Esophagus (tissue), 2 donors: Measurements from ENCODE around the gene DGKG. TPM values are rescaled to one million over a fixed set of nuclear protein-coding genes. Genes with fewer than 3 reads are reported as not detected.

Experiments
- H3K27ac ChIP-seq, 2 donors: one replicate each; pipeline ENCODE4 v1.5.1; 2013; ENCODE audit warnings: low read depth in 2 of 2, mild to moderate bottlenecking in 2 of 2, inconsistent platforms in 1 of 2, low read length in 1 of 2, moderate library complexity in 1 of 2
- H3K27me3 ChIP-seq, 2 donors: one replicate each; pipeline ENCODE4 v1.6.1; 2013; ENCODE audit warnings: low read length in 2 of 2, control low read depth in 1 of 2, mild to moderate bottlenecking in 1 of 2; ENCODE audit not compliant: insufficient read depth in 2 of 2, control insufficient read depth in 1 of 2
- H3K36me3 ChIP-seq, 2 donors: one replicate each; pipeline ENCODE4 v1.6.1; 2013; ENCODE audit warnings: low read length in 1 of 2; ENCODE audit not compliant: control insufficient read depth in 2 of 2, insufficient read depth in 2 of 2
- H3K4me1 ChIP-seq, 2 donors: one replicate each; pipeline ENCODE4 v1.6.1; 2013; ENCODE audit warnings: low read length in 1 of 2; ENCODE audit not compliant: control insufficient read depth in 2 of 2, insufficient read depth in 2 of 2
- H3K4me3 ChIP-seq, 2 donors: one replicate each; pipeline ENCODE4 v1.5.1; 2013; ENCODE audit warnings: low read length in 2 of 2, mild to moderate bottlenecking in 2 of 2, low read depth in 1 of 2, moderate library complexity in 1 of 2
- H3K9me3 ChIP-seq, 2 donors: one replicate each; pipeline ENCODE4 v1.6.1; 2013; ENCODE audit warnings: mild to moderate bottlenecking in 2 of 2, low read depth in 1 of 2, low read length in 1 of 2, moderate library complexity in 1 of 2; ENCODE audit not compliant: control insufficient read depth in 2 of 2, insufficient read depth in 1 of 2
- WGBS, 2 donors: extraction: QIAGEN DNeasy Blood & Tissue Kit; methylation state at CpG; one replicate each; pipeline ENCODE4 v1.1.7; 2013; 5-methylcytosine and 5-hydroxymethylcytosine counted together
- polyA plus RNA-seq, 2 donors: library from polyadenylated mRNA; stranded (reverse); fragments of 200-250 nt; gene quantifications; one replicate each; pipeline ENCODE4 v1.2.3, GENCODE V29; 2013
- donor health status: healthy with polysubstance abuse.
- donor health status: Bipolar disorder and iron deficiency.

DGKG gene
- polyA plus RNA-seq, 2 donors, result 0.88 to 1.6 TPM

- Histone ChIP-seq H3K4me3 (no peak overlapping the region), H3K36me3 (no peaks in the 10 kb centered on the region), H3K27me3 (no peaks in the 10 kb centered on the region), H3K9me3 (no peaks in the 10 kb centered on the region), H3K4me1 (no peaks in the 10 kb centered on the region), H3K27ac (no peak overlapping the region)
- WGBS, 2 donors, result 54 to 56% methylated on average over 3 of the region's 3 CpGs
Observed at GRCh38 chr3:186166491-186167288, 195.3 kb downstream of the DGKG start.

GRCh38 chr3:186166036-186166435 lies 196.0 kb downstream of the DGKG start:
- Histone ChIP-seq H3K4me3 (no peak overlapping the region), H3K4me1 (no peaks in the 10 kb centered on the region), H3K27ac (no peak overlapping the region), H3K27me3 (no peaks in the 10 kb centered on the region), H3K36me3 (no peaks in the 10 kb centered on the region), H3K9me3 (no peaks in the 10 kb centered on the region)
- 33 to 54% methylated on average over 3 of the region's 3 CpGs for WGBS, 2 donors

GRCh38 chr3:186165331-186165730 lies 196.7 kb downstream of the DGKG start:
- H3K4me1 ChIP-seq, result no peaks in the 10 kb centered on the region
- no peak overlapping the region for H3K27ac ChIP-seq
- H3K4me3 ChIP-seq, result no peak overlapping the region
- no peaks in the 10 kb centered on the region for H3K27me3 ChIP-seq
- H3K36me3 ChIP-seq, result no peaks in the 10 kb centered on the region
- 30 to 38% methylated on average over 1 of the region's 1 CpG for WGBS, 2 donors
- no peaks in the 10 kb centered on the region for H3K9me3 ChIP-seq

GRCh38 chr3:186164696-186165095 lies 197.3 kb downstream of the DGKG start:
- 91% methylated on average over 7 of the region's 7 CpGs for WGBS, 2 donors
- Histone ChIP-seq H3K36me3 (no peaks in the 10 kb centered on the region), H3K9me3 (no peaks in the 10 kb centered on the region), H3K27ac (no peak overlapping the region), H3K27me3 (no peaks in the 10 kb centered on the region), H3K4me1 (no peaks in the 10 kb centered on the region), H3K4me3 (no peak overlapping the region)

GRCh38 chr3:186162221-186162620 lies 199.8 kb downstream of the DGKG start:
- 89 to 91% methylated on average over 6 of the region's 6 CpGs for WGBS, 2 donors
- no peaks in the 10 kb centered on the region for H3K9me3 ChIP-seq
- H3K27me3 ChIP-seq, result no peaks in the 10 kb centered on the region
- no peak overlapping the region for H3K4me3 ChIP-seq
- no peaks in the 10 kb centered on the region for H3K4me1 ChIP-seq
- no peaks in the 10 kb centered on the region for H3K36me3 ChIP-seq
- no peak overlapping the region for H3K27ac ChIP-seq

- H3K4me1 ChIP-seq, result no peaks in the 10 kb centered on the region
- no peaks in the 10 kb centered on the region for H3K27me3 ChIP-seq
- no peaks in the 10 kb centered on the region for H3K9me3 ChIP-seq
- H3K27ac ChIP-seq, result no peak overlapping the region
- 70 to 77% methylated on average over 12 of the region's 12 CpGs for WGBS, 2 donors
- no peak overlapping the region for H3K4me3 ChIP-seq
- no peaks in the 10 kb centered on the region for H3K36me3 ChIP-seq
Observed at GRCh38 chr3:186160691-186161243, 201.3 kb downstream of the DGKG start.

GRCh38 chr3:186154641-186155040 lies 207.4 kb downstream of the DGKG start:
- Histone ChIP-seq H3K9me3 (no peaks in the 10 kb centered on the region), H3K36me3 (no peaks in the 10 kb centered on the region), H3K4me1 (no peaks in the 10 kb centered on the region), H3K27ac (no peak overlapping the region), H3K27me3 (no peaks in the 10 kb centered on the region), H3K4me3 (no peak overlapping the region)
- 70 to 77% methylated on average over 2 of the region's 2 CpGs for WGBS, 2 donors

GRCh38 chr3:186152889-186153292 lies 209.1 kb downstream of the DGKG start:
- Histone ChIP-seq H3K36me3 (no peaks in the 10 kb centered on the region), H3K4me3 (no peak overlapping the region), H3K27me3 (no peaks in the 10 kb centered on the region), H3K4me1 (no peaks in the 10 kb centered on the region), H3K27ac (no peak overlapping the region), H3K9me3 (no peaks in the 10 kb centered on the region)
- 61 to 66% methylated on average over 9 of the region's 9 CpGs for WGBS, 2 donors

- 72 to 78% methylated on average over 8 of the region's 8 CpGs for WGBS, 2 donors
- H3K4me1 ChIP-seq, result no peaks in the 10 kb centered on the region
- no peak overlapping the region for H3K27ac ChIP-seq
- no peaks in the 10 kb centered on the region for H3K9me3 ChIP-seq
- H3K4me3 ChIP-seq, result no peak overlapping the region
- no peaks in the 10 kb centered on the region for H3K36me3 ChIP-seq
- H3K27me3 ChIP-seq, result no peaks in the 10 kb centered on the region
Observed at GRCh38 chr3:186152361-186152798, 209.7 kb downstream of the DGKG start.
